Suprapubic skin (tissue), 4 donors: Measurements from ENCODE around the gene FAM117A. TPM values are rescaled to one million over a fixed set of nuclear protein-coding genes. Genes with fewer than 3 reads are reported as not detected.

Experiments
- DNase-seq, 2 donors: peaks; one replicate each; pipeline ENCODE4 v3.0.0-alpha.2; 2019; ENCODE audit warnings: low spot score in 2 of 2
- H3K27ac ChIP-seq: fragments of 200-600 bp; sonication (generic); one replicate; pipeline ENCODE4 v1.5.1; 2019
- H3K27me3 ChIP-seq: fragments of 200-600 bp; sonication (generic); one replicate; pipeline ENCODE4 v1.5.1; 2019
- H3K36me3 ChIP-seq: fragments of 200-600 bp; sonication (generic); one replicate; pipeline ENCODE4 v1.5.1; 2019
- H3K4me1 ChIP-seq: fragments of 200-600 bp; sonication (generic); one replicate; pipeline ENCODE4 v1.5.1; 2019
- H3K4me3 ChIP-seq: fragments of 200-600 bp; sonication (generic); one replicate; pipeline ENCODE4 v1.5.1; 2019; ENCODE audit warnings: mild to moderate bottlenecking
- H3K9me3 ChIP-seq: fragments of 200-600 bp; sonication (generic); one replicate; pipeline ENCODE4 v1.5.1; 2019
- EP300 ChIP-seq: sonication (generic); formaldehyde crosslinking; IDR thresholded peaks from one replicate; pipeline ENCODE4 v1.6.1; 2017; ENCODE audit warnings: antibody characterized with exemption
- POLR2A ChIP-seq, 2 donors: fragments of 450-650 bp; IDR thresholded peaks; one replicate each; pipeline ENCODE4 v1.6.1; 2017; ENCODE audit warnings: antibody characterized with exemption in 2 of 2, mild to moderate bottlenecking in 2 of 2, moderate library complexity in 2 of 2
- POLR2AphosphoS5 ChIP-seq, 3 donors: sonication (generic); formaldehyde crosslinking; IDR thresholded peaks; one replicate each; pipeline ENCODE4 v1.6.1; 2017; ENCODE audit warnings: antibody characterized with exemption in 3 of 3
- WGBS: methylation state at CpG from one replicate; pipeline ENCODE4 v1.1.5; 2018; 5-methylcytosine and 5-hydroxymethylcytosine counted together
- total RNA-seq, 4 donors: library from RNA; depleted of rRNA; stranded (reverse); fragments of >200 nt; gene quantifications; one replicate each; pipeline ENCODE4 v1.1.0, GENCODE V29; 2016
- TF ChIP-seq, protein P1 (sequence below), 2 donors: fragments of 200-600 bp in 1 of 2; fragments of 450-650 bp in 1 of 2; sonication (generic) in 1 of 2; IDR thresholded peaks; one replicate each; pipeline ENCODE4 v1.5.1; 2016 to 2019; ENCODE audit warnings: antibody characterized with exemption in 2 of 2, mild to moderate bottlenecking in 1 of 2, moderate library complexity in 1 of 2

FAM117A gene
- total RNA-seq, 4 donors from 2014 or later, result 24.2 to 47.3 (median 28.7) TPM

DNA sequence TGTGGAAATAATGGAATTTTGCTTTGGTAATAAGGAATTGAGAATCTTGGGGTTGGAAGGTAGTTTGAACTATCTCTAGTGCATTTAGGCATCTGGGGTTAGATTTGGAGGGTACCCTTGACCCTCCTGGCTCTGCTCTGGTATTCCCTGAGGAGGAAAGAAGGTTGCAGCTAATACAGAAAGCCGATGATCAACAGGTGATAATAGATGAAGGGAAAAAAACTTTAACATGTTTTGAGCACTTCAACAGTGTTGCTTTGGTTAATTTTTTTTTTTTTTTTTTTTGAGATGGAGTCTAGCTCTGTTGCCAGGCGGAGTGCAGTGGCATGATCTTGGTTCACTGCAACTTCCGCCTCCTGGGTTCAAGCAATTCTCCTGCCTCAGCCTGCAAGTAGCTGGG is 29.4 kb upstream of the FAM117A start:
- H3K36me3 ChIP-seq, result peaks cover 54% of the 10 kb centered on the region
- H3K27ac ChIP-seq, result no peak overlapping the region
- no peak for DNase-seq

DNA sequence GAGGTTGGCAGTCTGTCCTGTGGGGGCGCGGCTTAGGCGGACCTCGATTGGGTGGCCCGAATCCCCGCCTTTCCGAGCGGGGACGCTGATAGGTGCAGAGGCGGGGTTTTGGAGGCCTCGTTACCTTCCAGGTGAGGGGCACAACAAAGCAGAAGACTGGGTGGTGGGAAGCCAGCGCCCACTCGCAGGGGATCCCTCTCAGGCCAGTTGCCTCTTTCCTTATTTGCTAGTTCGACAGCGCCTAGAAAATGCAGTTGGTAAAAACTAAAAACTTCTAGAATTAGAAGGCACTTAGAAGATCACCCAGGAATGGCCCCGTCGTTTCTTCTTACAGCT is 25.3 kb upstream of the FAM117A start:
- H3K27ac ChIP-seq, result peak overlapping the region; percentile 100
- no peak for DNase-seq
- peak overlapping the region; percentile 95 for H3K4me3 ChIP-seq
- TF ChIP-seq POLR2AphosphoS5 (IDR thresholded peaks at IDR 0.05), result no peak
- TF ChIP-seq EP300, result no peak
- TF ChIP-seq POLR2A (IDR thresholded peaks at IDR 0.05), result no peak
- TF ChIP-seq, protein P1, sequence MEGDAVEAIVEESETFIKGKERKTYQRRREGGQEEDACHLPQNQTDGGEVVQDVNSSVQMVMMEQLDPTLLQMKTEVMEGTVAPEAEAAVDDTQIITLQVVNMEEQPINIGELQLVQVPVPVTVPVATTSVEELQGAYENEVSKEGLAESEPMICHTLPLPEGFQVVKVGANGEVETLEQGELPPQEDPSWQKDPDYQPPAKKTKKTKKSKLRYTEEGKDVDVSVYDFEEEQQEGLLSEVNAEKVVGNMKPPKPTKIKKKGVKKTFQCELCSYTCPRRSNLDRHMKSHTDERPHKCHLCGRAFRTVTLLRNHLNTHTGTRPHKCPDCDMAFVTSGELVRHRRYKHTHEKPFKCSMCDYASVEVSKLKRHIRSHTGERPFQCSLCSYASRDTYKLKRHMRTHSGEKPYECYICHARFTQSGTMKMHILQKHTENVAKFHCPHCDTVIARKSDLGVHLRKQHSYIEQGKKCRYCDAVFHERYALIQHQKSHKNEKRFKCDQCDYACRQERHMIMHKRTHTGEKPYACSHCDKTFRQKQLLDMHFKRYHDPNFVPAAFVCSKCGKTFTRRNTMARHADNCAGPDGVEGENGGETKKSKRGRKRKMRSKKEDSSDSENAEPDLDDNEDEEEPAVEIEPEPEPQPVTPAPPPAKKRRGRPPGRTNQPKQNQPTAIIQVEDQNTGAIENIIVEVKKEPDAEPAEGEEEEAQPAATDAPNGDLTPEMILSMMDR (IDR thresholded peaks at IDR 0.05), result no peak
- H3K27me3 ChIP-seq, result no peaks in the 10 kb centered on the region
- H3K36me3 ChIP-seq, result peaks cover 28% of the 10 kb centered on the region
- H3K4me1 ChIP-seq, result peaks cover 34% of the 10 kb centered on the region
- H3K9me3 ChIP-seq, result no peaks in the 10 kb centered on the region
- WGBS, result 2% methylated on average over 17 of the region's 17 CpGs

More for the DNA sequence above, 29.4 kb upstream of the FAM117A start:
- Histone ChIP-seq H3K4me1 (peaks cover 27% of the 10 kb centered on the region), H3K9me3 (no peaks in the 10 kb centered on the region), H3K4me3 (no peak overlapping the region), H3K27me3 (no peaks in the 10 kb centered on the region)
- TF ChIP-seq, protein P1 (IDR thresholded peaks at IDR 0.05), result no peak
- no peak for TF ChIP-seq POLR2A (IDR thresholded peaks at IDR 0.05)
- no peak for TF ChIP-seq POLR2AphosphoS5 (IDR thresholded peaks at IDR 0.05)
- TF ChIP-seq EP300, result no peak
- 86% methylated on average over 3 of the region's 3 CpGs for WGBS

GRCh38 chr17:49788478-49789242 is 24.7 kb upstream of the FAM117A start, which contains the start of gene KAT7:
KAT7 (plus strand) TSS chr17:49788681; CDS start chr17:49788835, 154 bp downstream.
- Histone ChIP-seq H3K4me3 (peak within 1 kb of the TSS; percentile 95), H3K27ac (peak within 1 kb of the TSS; percentile 100), H3K4me1 (peaks cover 34% of the 10 kb centered on the region), H3K27me3 (no peaks in the 10 kb centered on the region), H3K36me3 (peaks cover 22% of the 10 kb centered on the region), H3K9me3 (no peaks in the 10 kb centered on the region)
- TF ChIP-seq POLR2AphosphoS5 (IDR thresholded peaks at IDR 0.05) (peak; percentile 74 to 85 (median 83)), POLR2A (IDR thresholded peaks at IDR 0.05) (peak; percentile 69 to 87), EP300 (no peak)
- TF ChIP-seq, protein P1 (IDR thresholded peaks at IDR 0.05), result no peak
- 0% methylated on average over 27 of the region's 59 CpGs for WGBS
- peak; percentile 99 to 100 for DNase-seq

GRCh38 chr17:49787884-49788477 is 24.1 kb upstream of the FAM117A start:
- DNase-seq, result no peak
- peaks cover 17% of the 10 kb centered on the region for H3K36me3 ChIP-seq
- peak overlapping the region; percentile 95 for H3K4me3 ChIP-seq
- H3K9me3 ChIP-seq, result no peaks in the 10 kb centered on the region
- peaks cover 36% of the 10 kb centered on the region for H3K4me1 ChIP-seq
- H3K27me3 ChIP-seq, result no peaks in the 10 kb centered on the region
- H3K27ac ChIP-seq, result peak overlapping the region; percentile 100
- 5% methylated on average over 17 of the region's 17 CpGs for WGBS
- no peak for TF ChIP-seq EP300
- TF ChIP-seq, protein P1 (IDR thresholded peaks at IDR 0.05), result no peak
- TF ChIP-seq POLR2AphosphoS5 (IDR thresholded peaks at IDR 0.05), result no peak

DNA sequence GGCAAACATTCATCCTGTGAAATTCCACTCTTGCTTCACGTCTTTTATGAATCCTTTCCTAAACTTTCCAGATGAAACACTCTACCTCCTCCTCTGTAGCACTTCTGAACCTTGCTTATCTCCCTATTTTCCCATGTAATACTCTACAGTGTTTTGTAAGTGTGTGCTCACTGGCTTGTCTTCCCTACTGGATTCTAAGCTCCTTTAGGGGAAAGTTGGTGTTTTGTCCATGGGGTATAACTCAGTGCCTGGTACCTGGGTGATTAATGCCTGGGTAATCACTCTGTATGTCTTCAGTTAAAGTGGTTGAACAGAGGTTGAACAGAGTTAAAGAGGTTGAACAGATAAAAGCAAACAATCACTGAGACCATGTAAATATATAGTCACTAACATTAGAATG is 20.7 kb upstream of the FAM117A start:
- Histone ChIP-seq H3K4me3 (no peak overlapping the region), H3K36me3 (no peaks in the 10 kb centered on the region), H3K27ac (no peak overlapping the region), H3K4me1 (peaks cover 25% of the 10 kb centered on the region), H3K9me3 (no peaks in the 10 kb centered on the region), H3K27me3 (no peaks in the 10 kb centered on the region)
- TF ChIP-seq POLR2A (IDR thresholded peaks at IDR 0.05), result no peak
- TF ChIP-seq, protein P1 (IDR thresholded peaks at IDR 0.05), result no peak
- TF ChIP-seq POLR2AphosphoS5 (IDR thresholded peaks at IDR 0.05), result no peak
- TF ChIP-seq EP300, result no peak
- WGBS, result 63% methylated on average over 1 of the region's 1 CpG
- no peak for DNase-seq
